ENCODE data around the gene SNTB2.

SNTB2 gene

DNA sequence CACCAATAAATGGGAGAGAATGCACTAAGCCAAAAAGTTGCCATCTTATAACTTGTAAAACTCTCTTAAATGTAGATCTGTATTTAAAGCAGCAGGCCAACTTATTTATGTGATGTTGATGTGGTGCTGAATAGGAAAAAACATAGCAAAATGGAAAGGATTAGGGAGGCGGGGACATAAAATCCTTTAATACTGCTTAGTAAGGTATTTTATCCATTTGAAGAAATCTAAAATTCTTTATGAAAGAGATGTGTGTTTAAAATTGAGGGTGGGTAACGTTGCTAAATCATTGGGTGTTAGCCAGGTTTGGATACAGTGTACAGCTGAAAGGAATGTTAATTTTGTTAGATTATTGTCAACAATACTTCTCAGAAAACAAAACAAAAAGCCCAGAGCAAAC lies 14.3 kb downstream of the SNTB2 start:
- Histone ChIP-seq H3K23ac (ENCODE audit: low read length in 2 of 2) (no peak overlapping the region), H3K4ac (ENCODE audit: low read depth in 1 of 2, low read length in 2 of 2) (no peak overlapping the region), H2BK15ac (ENCODE audit: low read depth, poor library complexity, severe bottlenecking) (no peak overlapping the region), H3K14ac (ENCODE audit: low read length in 2 of 2) (no peak overlapping the region), H3K27me3 (ENCODE audit: control insufficient read depth in 1 of 2, insufficient read depth in 1 of 2, low read length in 2 of 2) (no peaks in the 10 kb centered on the region), H3K9ac (ENCODE audit: low read length) (peak overlapping the region; percentile 4), H3K9me3 (ENCODE audit: control insufficient read depth, low read length) (no peaks in the 10 kb centered on the region), H2AK5ac (ENCODE audit: low read length, severe bottlenecking) (no peak overlapping the region), H2BK5ac (ENCODE audit: low read depth, low read length, poor library complexity, severe bottlenecking) (no peak overlapping the region), H4K91ac (ENCODE audit: low read length) (no peak overlapping the region), H3K18ac (ENCODE audit: low read depth in 1 of 2, low read length in 2 of 2) (no peak overlapping the region), H3K4me3 (ENCODE audit: insufficient read depth in 1 of 2, low read depth in 1 of 2, low read length in 2 of 2) (no peak overlapping the region), H2BK12ac (ENCODE audit: low read length in 2 of 2) (no peak overlapping the region), H2BK120ac (ENCODE audit: low read depth, low read length) (no peak overlapping the region), H3K79me1 (replicated peaks; ENCODE audit: low read length, poor library complexity, severe bottlenecking) (peaks cover 10% of the 10 kb centered on the region), H3K36me3 (ENCODE audit: control insufficient read depth in 1 of 2, insufficient read depth in 2 of 2, low read depth in 1 of 2, low read length in 2 of 2) (no peaks in the 10 kb centered on the region), H2AFZ (ENCODE audit: low read depth, low read length) (no peak overlapping the region), H3K4me1 (ENCODE audit: control insufficient read depth, insufficient read depth, low read depth, low read length) (peaks cover 5% of the 10 kb centered on the region), H4K8ac (ENCODE audit: low read length) (no peak overlapping the region), H3K4me2 (ENCODE audit: low read length, poor library complexity, severe bottlenecking) (no peak overlapping the region), H3K27ac (ENCODE audit: low read length, poor library complexity, severe bottlenecking) (no peak overlapping the region)
- 100% methylated on average over 1 of the region's 2 CpGs for WGBS
- no peak for DNase-seq

DNA sequence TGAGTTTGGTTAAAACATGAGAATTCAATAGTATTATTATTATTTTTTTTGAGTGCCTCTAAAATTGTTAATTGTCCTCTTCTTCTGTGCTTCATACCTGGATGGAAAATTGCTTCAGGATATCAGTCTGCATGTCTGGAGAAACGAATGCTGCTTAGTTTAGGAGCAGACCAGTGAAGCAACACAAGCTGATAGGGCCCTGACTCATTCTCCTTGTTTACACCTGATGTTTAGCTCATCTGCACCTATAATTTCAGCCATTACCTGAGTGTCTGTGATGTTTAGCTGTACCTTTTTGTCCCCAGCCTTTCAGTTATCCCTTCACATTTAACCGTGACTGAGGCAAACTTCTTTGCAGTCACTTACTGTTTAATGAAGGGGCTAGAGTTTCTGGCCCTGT lies 14.8 kb downstream of the SNTB2 start:
- Histone ChIP-seq H3K79me1 (replicated peaks; ENCODE audit: low read length, poor library complexity, severe bottlenecking) (peaks cover 10% of the 10 kb centered on the region), H2BK15ac (ENCODE audit: low read depth, poor library complexity, severe bottlenecking) (no peak overlapping the region), H3K36me3 (ENCODE audit: control insufficient read depth in 1 of 2, insufficient read depth in 2 of 2, low read depth in 1 of 2, low read length in 2 of 2) (no peaks in the 10 kb centered on the region), H2BK12ac (ENCODE audit: low read length in 2 of 2) (peak overlapping the region in 1 of 2 experiments; percentile 10), H3K18ac (ENCODE audit: low read depth in 1 of 2, low read length in 2 of 2) (no peak overlapping the region), H3K14ac (ENCODE audit: low read length in 2 of 2) (no peak overlapping the region), H2BK5ac (ENCODE audit: low read depth, low read length, poor library complexity, severe bottlenecking) (no peak overlapping the region), H3K4me3 (ENCODE audit: insufficient read depth in 1 of 2, low read depth in 1 of 2, low read length in 2 of 2) (no peak overlapping the region), H3K4me1 (ENCODE audit: control insufficient read depth, insufficient read depth, low read depth, low read length) (peaks cover 5% of the 10 kb centered on the region), H3K4ac (ENCODE audit: low read depth in 1 of 2, low read length in 2 of 2) (no peak overlapping the region), H3K27ac (ENCODE audit: low read length, poor library complexity, severe bottlenecking) (no peak overlapping the region), H4K91ac (ENCODE audit: low read length) (no peak overlapping the region), H2BK120ac (ENCODE audit: low read depth, low read length) (no peak overlapping the region), H3K9ac (ENCODE audit: low read length) (peak overlapping the region; percentile 4), H3K4me2 (ENCODE audit: low read length, poor library complexity, severe bottlenecking) (no peak overlapping the region), H3K23ac (ENCODE audit: low read length in 2 of 2) (no peak overlapping the region), H3K9me3 (ENCODE audit: control insufficient read depth, low read length) (no peaks in the 10 kb centered on the region), H3K27me3 (ENCODE audit: control insufficient read depth in 1 of 2, insufficient read depth in 1 of 2, low read length in 2 of 2) (no peaks in the 10 kb centered on the region), H2AK5ac (ENCODE audit: low read length, severe bottlenecking) (peak overlapping the region; percentile 22), H4K8ac (ENCODE audit: low read length) (no peak overlapping the region), H2AFZ (ENCODE audit: low read depth, low read length) (no peak overlapping the region)
- 82% methylated on average over 2 of the region's 2 CpGs for WGBS
- DNase-seq = no peak

DNA sequence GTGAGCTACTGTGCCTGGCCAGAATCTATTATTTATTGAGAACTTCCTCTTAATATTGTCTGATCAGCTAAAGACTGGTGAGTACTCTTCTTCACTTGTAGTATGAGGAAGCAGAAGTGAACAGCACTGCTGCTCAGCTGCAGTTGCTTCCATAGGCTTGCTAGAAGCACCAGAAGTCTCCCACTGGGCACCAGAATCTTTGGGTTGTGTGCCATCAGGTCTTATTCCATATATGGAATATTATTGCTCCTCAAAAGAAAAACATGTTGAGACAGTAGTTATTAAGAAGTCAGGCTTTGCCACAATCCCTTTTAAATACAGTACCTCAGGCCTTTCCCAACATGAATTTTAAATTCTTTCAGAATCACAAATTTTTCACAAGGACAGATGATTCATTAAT lies 17.2 kb downstream of the SNTB2 start:
- Histone ChIP-seq H3K4me3 (ENCODE audit: insufficient read depth in 1 of 2, low read depth in 1 of 2, low read length in 2 of 2) (no peak overlapping the region), H4K8ac (ENCODE audit: low read length) (no peak overlapping the region), H2AFZ (ENCODE audit: low read depth, low read length) (no peak overlapping the region), H3K27ac (ENCODE audit: low read length, poor library complexity, severe bottlenecking) (peak overlapping the region; percentile 54), H3K18ac (ENCODE audit: low read depth in 1 of 2, low read length in 2 of 2) (no peak overlapping the region), H3K79me1 (replicated peaks; ENCODE audit: low read length, poor library complexity, severe bottlenecking) (peaks cover 11% of the 10 kb centered on the region), H3K27me3 (ENCODE audit: control insufficient read depth in 1 of 2, insufficient read depth in 1 of 2, low read length in 2 of 2) (no peaks in the 10 kb centered on the region), H4K91ac (ENCODE audit: low read length) (no peak overlapping the region), H3K4me2 (ENCODE audit: low read length, poor library complexity, severe bottlenecking) (no peak overlapping the region), H2BK15ac (ENCODE audit: low read depth, poor library complexity, severe bottlenecking) (no peak overlapping the region), H2AK5ac (ENCODE audit: low read length, severe bottlenecking) (no peak overlapping the region), H3K36me3 (ENCODE audit: control insufficient read depth in 1 of 2, insufficient read depth in 2 of 2, low read depth in 1 of 2, low read length in 2 of 2) (no peaks in the 10 kb centered on the region), H3K9me3 (ENCODE audit: control insufficient read depth, low read length) (no peaks in the 10 kb centered on the region), H3K4me1 (ENCODE audit: control insufficient read depth, insufficient read depth, low read depth, low read length) (peaks cover 5% of the 10 kb centered on the region), H3K14ac (ENCODE audit: low read length in 2 of 2) (no peak overlapping the region), H2BK120ac (ENCODE audit: low read depth, low read length) (no peak overlapping the region), H3K9ac (ENCODE audit: low read length) (peak overlapping the region; percentile 15), H2BK12ac (ENCODE audit: low read length in 2 of 2) (no peak overlapping the region), H3K23ac (ENCODE audit: low read length in 2 of 2) (no peak overlapping the region), H3K4ac (ENCODE audit: low read depth in 1 of 2, low read length in 2 of 2) (no peak overlapping the region), H2BK5ac (ENCODE audit: low read depth, low read length, poor library complexity, severe bottlenecking) (peak overlapping the region; percentile 24)
- DNase-seq = no peak

DNA sequence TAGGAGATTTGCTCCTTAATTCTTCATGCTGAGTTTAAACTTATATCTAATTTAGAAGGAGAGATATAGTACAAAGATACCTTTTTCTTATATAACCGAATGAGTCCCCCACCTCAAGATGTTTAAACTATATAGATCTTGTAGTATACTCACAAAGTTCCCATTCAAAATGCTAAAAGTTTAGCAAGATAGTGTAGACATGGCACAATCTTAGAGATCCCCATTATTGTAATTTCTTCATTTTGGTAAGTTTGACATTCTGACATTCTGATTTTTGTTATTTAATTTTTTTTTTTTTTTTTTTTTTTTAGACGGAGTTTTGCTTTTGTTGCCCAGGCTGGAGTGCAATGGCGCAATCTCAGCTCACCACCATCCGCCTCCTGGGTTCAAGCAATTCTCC lies 22.8 kb downstream of the SNTB2 start:
- Histone ChIP-seq H3K4me2 (ENCODE audit: low read length, poor library complexity, severe bottlenecking) (no peak overlapping the region), H3K23ac (ENCODE audit: low read length in 2 of 2) (no peak overlapping the region), H3K36me3 (ENCODE audit: control insufficient read depth in 1 of 2, insufficient read depth in 2 of 2, low read depth in 1 of 2, low read length in 2 of 2) (peaks cover 4 to 7% of the 10 kb centered on the region in 2 experiments), H2BK15ac (ENCODE audit: low read depth, poor library complexity, severe bottlenecking) (no peak overlapping the region), H4K8ac (ENCODE audit: low read length) (no peak overlapping the region), H3K9ac (ENCODE audit: low read length) (no peak overlapping the region), H3K4ac (ENCODE audit: low read depth in 1 of 2, low read length in 2 of 2) (no peak overlapping the region), H3K4me1 (ENCODE audit: control insufficient read depth, insufficient read depth, low read depth, low read length) (peaks cover 1% of the 10 kb centered on the region), H2AK5ac (ENCODE audit: low read length, severe bottlenecking) (no peak overlapping the region), H3K27ac (ENCODE audit: low read length, poor library complexity, severe bottlenecking) (no peak overlapping the region), H2AFZ (ENCODE audit: low read depth, low read length) (no peak overlapping the region), H4K91ac (ENCODE audit: low read length) (no peak overlapping the region), H3K79me1 (replicated peaks; ENCODE audit: low read length, poor library complexity, severe bottlenecking) (peaks cover 14% of the 10 kb centered on the region), H3K18ac (ENCODE audit: low read depth in 1 of 2, low read length in 2 of 2) (no peak overlapping the region), H2BK12ac (ENCODE audit: low read length in 2 of 2) (no peak overlapping the region), H2BK5ac (ENCODE audit: low read depth, low read length, poor library complexity, severe bottlenecking) (no peak overlapping the region), H2BK120ac (ENCODE audit: low read depth, low read length) (no peak overlapping the region), H3K27me3 (ENCODE audit: control insufficient read depth in 1 of 2, insufficient read depth in 1 of 2, low read length in 2 of 2) (no peaks in the 10 kb centered on the region), H3K4me3 (ENCODE audit: insufficient read depth in 1 of 2, low read depth in 1 of 2, low read length in 2 of 2) (no peak overlapping the region), H3K9me3 (ENCODE audit: control insufficient read depth, low read length) (no peaks in the 10 kb centered on the region), H3K14ac (ENCODE audit: low read length in 2 of 2) (no peak overlapping the region)
- no peak for DNase-seq
- no CpG with 5 or more reads among the region's 4 CpGs for WGBS
